ENCODE results near the gene PJVK. TPM values are rescaled to one million over a fixed set of nuclear protein-coding genes. Genes with fewer than 3 reads are reported as not detected.

The PJVK gene
- total RNA-seq, 1 donor from 2014 or later: 0.58 TPM

GRCh38 chr2:178413472-178414265 lies 37.5 kb upstream of the PJVK start:
- peak overlapping the region; percentile 72 for H3K4me3 ChIP-seq (ENCODE audit: low read depth, low read length)
- TF ChIP-seq, protein P1, sequence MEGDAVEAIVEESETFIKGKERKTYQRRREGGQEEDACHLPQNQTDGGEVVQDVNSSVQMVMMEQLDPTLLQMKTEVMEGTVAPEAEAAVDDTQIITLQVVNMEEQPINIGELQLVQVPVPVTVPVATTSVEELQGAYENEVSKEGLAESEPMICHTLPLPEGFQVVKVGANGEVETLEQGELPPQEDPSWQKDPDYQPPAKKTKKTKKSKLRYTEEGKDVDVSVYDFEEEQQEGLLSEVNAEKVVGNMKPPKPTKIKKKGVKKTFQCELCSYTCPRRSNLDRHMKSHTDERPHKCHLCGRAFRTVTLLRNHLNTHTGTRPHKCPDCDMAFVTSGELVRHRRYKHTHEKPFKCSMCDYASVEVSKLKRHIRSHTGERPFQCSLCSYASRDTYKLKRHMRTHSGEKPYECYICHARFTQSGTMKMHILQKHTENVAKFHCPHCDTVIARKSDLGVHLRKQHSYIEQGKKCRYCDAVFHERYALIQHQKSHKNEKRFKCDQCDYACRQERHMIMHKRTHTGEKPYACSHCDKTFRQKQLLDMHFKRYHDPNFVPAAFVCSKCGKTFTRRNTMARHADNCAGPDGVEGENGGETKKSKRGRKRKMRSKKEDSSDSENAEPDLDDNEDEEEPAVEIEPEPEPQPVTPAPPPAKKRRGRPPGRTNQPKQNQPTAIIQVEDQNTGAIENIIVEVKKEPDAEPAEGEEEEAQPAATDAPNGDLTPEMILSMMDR (conservative IDR thresholded peaks at IDR 0.05; ENCODE audit: low read depth, low read length): no peak
- DNase-seq (ENCODE audit: low read depth): peak; percentile 23

DNA sequence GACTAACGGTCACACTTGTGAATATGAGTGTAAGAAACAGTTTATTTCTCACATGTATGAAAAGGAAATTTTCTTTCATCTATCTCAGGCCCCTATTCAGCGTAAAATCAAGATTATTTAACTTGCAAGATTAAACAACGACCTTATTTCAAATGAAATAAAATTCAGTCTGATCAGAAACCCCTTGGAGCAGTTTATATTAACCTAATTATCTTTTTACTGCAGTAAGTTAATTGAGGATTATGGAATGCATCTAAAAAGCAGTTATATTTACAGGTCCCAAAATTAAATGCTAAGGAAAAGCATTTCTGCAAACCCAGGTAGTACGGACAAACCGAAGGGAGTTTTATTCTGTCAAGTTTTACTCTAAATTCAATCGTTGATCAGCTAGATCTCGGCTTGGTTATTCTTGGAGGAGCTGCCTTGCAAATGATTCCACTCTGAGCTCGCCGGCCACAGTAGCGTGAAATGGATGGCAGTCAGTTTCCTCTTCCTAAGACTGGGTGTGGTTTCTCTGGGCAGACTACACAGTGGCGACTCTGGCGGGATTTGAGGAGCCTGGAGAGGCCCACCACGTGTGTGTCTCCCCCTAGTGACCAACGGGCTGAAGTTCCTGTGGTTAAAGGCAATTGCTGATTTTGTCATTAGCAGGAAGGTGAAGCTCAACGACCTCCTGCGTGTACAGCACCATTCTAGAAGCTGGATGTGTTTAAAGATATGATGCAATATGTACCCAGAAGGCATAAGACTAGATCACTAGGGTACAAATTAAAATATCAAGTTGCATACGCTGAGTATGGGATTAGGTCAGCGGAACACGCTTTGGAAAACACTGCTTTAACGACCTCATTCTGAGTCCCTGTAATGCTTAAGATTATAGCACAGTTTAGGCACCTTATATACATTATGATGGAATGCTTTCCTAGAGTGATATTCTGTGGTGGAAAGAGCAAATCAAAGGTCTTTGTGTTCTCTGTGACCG lies 36.6 kb upstream of the PJVK start:
- DNase-seq (ENCODE audit: low read depth): peak; percentile 69
- H3K4me3 ChIP-seq (ENCODE audit: low read depth, low read length): peak overlapping the region; percentile 72
- TF ChIP-seq, protein P1 (conservative IDR thresholded peaks at IDR 0.05; ENCODE audit: low read depth, low read length): peak; percentile 99

GRCh38 chr2:178415979-178416378 lies 35.2 kb upstream of the PJVK start:
- TF ChIP-seq, protein P1 (conservative IDR thresholded peaks at IDR 0.05; ENCODE audit: low read depth, low read length): no peak
- no peak for DNase-seq (ENCODE audit: low read depth)
- no peak overlapping the region for H3K4me3 ChIP-seq (ENCODE audit: low read depth, low read length)

DNA sequence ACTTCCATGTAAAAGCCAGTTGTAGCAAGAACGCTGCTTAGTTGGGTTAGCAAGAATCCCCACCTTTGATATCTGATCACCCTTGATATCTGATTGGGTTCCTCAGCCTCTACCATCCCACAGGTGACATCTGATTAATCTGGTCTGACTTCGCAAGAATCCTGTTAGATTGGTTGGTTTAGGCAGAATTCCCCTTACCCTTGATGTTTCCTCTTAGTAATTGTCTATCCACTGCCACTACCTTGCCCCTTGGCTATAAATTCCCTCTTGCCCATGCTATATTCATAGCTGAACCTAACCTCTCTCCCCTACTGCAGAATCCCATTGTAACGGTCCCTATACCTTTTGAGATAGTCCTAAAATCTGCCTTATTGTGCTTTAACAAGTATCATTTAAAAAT lies 33.3 kb upstream of the PJVK start:
- TF ChIP-seq, protein P1 (conservative IDR thresholded peaks at IDR 0.05; ENCODE audit: low read depth, low read length): no peak
- no peak for DNase-seq (ENCODE audit: low read depth)
- H3K4me3 ChIP-seq (ENCODE audit: low read depth, low read length): no peak overlapping the region

GRCh38 chr2:178418426-178418825 lies 32.8 kb upstream of the PJVK start:
- TF ChIP-seq, protein P1 (conservative IDR thresholded peaks at IDR 0.05; ENCODE audit: low read depth, low read length): no peak
- DNase-seq (ENCODE audit: low read depth): no peak
- no peak overlapping the region for H3K4me3 ChIP-seq (ENCODE audit: low read depth, low read length)

GRCh38 chr2:178419123-178419522 lies 32.1 kb upstream of the PJVK start:
- TF ChIP-seq, protein P1 (conservative IDR thresholded peaks at IDR 0.05; ENCODE audit: low read depth, low read length): peak; percentile 47
- no peak overlapping the region for H3K4me3 ChIP-seq (ENCODE audit: low read depth, low read length)
- DNase-seq (ENCODE audit: low read depth): no peak
